ENCODE measurements around the gene ATRNL1. TPM values are rescaled to one million over a fixed set of nuclear protein-coding genes. Genes with fewer than 3 reads are reported as not detected.

The ATRNL1 gene
- total RNA-seq, 1 donor from 2014 or later: 24.2 TPM

- Mint-ChIP-seq H3K4me1 (ENCODE audit: low read depth) (no peaks in the 10 kb centered on the region), H3K27me3 (peaks cover 6% of the 10 kb centered on the region), H3K36me3 (ENCODE audit: insufficient read depth) (no peaks in the 10 kb centered on the region), H3K9me3 (ENCODE audit: low read depth) (no peaks in the 10 kb centered on the region), H3K27ac (no peak overlapping the region), H3K4me3 (ENCODE audit: low read depth) (no peak overlapping the region)
- TF ChIP-seq CTCF (IDR thresholded peaks at IDR 0.05; ENCODE audit: unreplicated experiment): no peak
- DNase-seq (ENCODE audit: low spot score, unreplicated experiment): no peak
Observed at GRCh38 chr10:115898242-115898641, 805.1 kb downstream of the ATRNL1 start.

- H3K36me3 Mint-ChIP-seq (ENCODE audit: insufficient read depth): no peaks in the 10 kb centered on the region
- H3K27me3 Mint-ChIP-seq: no peaks in the 10 kb centered on the region
- no peak for DNase-seq (ENCODE audit: low spot score, unreplicated experiment)
- no peak for TF ChIP-seq CTCF (IDR thresholded peaks at IDR 0.05; ENCODE audit: unreplicated experiment)
- no peaks in the 10 kb centered on the region for H3K9me3 Mint-ChIP-seq (ENCODE audit: low read depth)
- no peak overlapping the region for H3K4me3 Mint-ChIP-seq (ENCODE audit: low read depth)
- no peaks in the 10 kb centered on the region for H3K4me1 Mint-ChIP-seq (ENCODE audit: low read depth)
- no peak overlapping the region for H3K27ac Mint-ChIP-seq
Observed at GRCh38 chr10:115902596-115902995, 809.4 kb downstream of the ATRNL1 start.

- Mint-ChIP-seq H3K27ac (no peak overlapping the region), H3K4me3 (ENCODE audit: low read depth) (no peak overlapping the region), H3K9me3 (ENCODE audit: low read depth) (no peaks in the 10 kb centered on the region), H3K27me3 (no peaks in the 10 kb centered on the region), H3K4me1 (ENCODE audit: low read depth) (no peaks in the 10 kb centered on the region), H3K36me3 (ENCODE audit: insufficient read depth) (no peaks in the 10 kb centered on the region)
- no peak for TF ChIP-seq CTCF (IDR thresholded peaks at IDR 0.05; ENCODE audit: unreplicated experiment)
- no peak for DNase-seq (ENCODE audit: low spot score, unreplicated experiment)
Observed at GRCh38 chr10:115903207-115903606, 810.0 kb downstream of the ATRNL1 start.

GRCh38 chr10:115903845-115904244 lies 810.7 kb downstream of the ATRNL1 start:
- no peak for DNase-seq (ENCODE audit: low spot score, unreplicated experiment)
- no peak for TF ChIP-seq CTCF (IDR thresholded peaks at IDR 0.05; ENCODE audit: unreplicated experiment)
- Mint-ChIP-seq H3K4me3 (ENCODE audit: low read depth) (no peak overlapping the region), H3K27me3 (no peaks in the 10 kb centered on the region), H3K9me3 (ENCODE audit: low read depth) (no peaks in the 10 kb centered on the region), H3K4me1 (ENCODE audit: low read depth) (no peaks in the 10 kb centered on the region), H3K27ac (no peak overlapping the region), H3K36me3 (ENCODE audit: insufficient read depth) (no peaks in the 10 kb centered on the region)

GRCh38 chr10:115909037-115909436 lies 815.9 kb downstream of the ATRNL1 start:
- Mint-ChIP-seq H3K4me1 (ENCODE audit: low read depth) (no peaks in the 10 kb centered on the region), H3K36me3 (ENCODE audit: insufficient read depth) (no peaks in the 10 kb centered on the region), H3K4me3 (ENCODE audit: low read depth) (no peak overlapping the region), H3K27ac (no peak overlapping the region), H3K27me3 (no peaks in the 10 kb centered on the region), H3K9me3 (ENCODE audit: low read depth) (no peaks in the 10 kb centered on the region)
- no peak for DNase-seq (ENCODE audit: low spot score, unreplicated experiment)
- no peak for TF ChIP-seq CTCF (IDR thresholded peaks at IDR 0.05; ENCODE audit: unreplicated experiment)
